ENCODE data around the gene TSPAN10. TPM values are rescaled to one million over a fixed set of nuclear protein-coding genes. Genes with fewer than 3 reads are reported as not detected.

TSPAN10 gene
- total RNA-seq, 1 donor from 2014 or later = 3.0 TPM

GRCh38 chr17:81646869-81647600 is 10.0 kb downstream of the TSPAN10 start:
- Mint-ChIP-seq H3K4me1 (ENCODE audit: unreplicated experiment) (peaks cover 4% of the 10 kb centered on the region), H3K36me3 (no peaks in the 10 kb centered on the region), H3K27me3 (peaks cover 6% of the 10 kb centered on the region), H3K9me3 (no peaks in the 10 kb centered on the region), H3K27ac (no peak overlapping the region), H3K4me3 (no peak overlapping the region)
- DNase-seq (ENCODE audit: extremely low spot score, unreplicated experiment) = no peak
- no peak for TF ChIP-seq CTCF (conservative IDR thresholded peaks at IDR 0.05)

GRCh38 chr17:81647640-81648012 is 10.6 kb downstream of the TSPAN10 start:
- peaks cover 6% of the 10 kb centered on the region for H3K27me3 Mint-ChIP-seq
- H3K4me1 Mint-ChIP-seq (ENCODE audit: unreplicated experiment) = peaks cover 4% of the 10 kb centered on the region
- no peak for DNase-seq (ENCODE audit: extremely low spot score, unreplicated experiment)
- H3K4me3 Mint-ChIP-seq = no peak overlapping the region
- no peak overlapping the region for H3K27ac Mint-ChIP-seq
- H3K36me3 Mint-ChIP-seq = no peaks in the 10 kb centered on the region
- H3K9me3 Mint-ChIP-seq = no peaks in the 10 kb centered on the region
- TF ChIP-seq CTCF (conservative IDR thresholded peaks at IDR 0.05) = no peak

DNA sequence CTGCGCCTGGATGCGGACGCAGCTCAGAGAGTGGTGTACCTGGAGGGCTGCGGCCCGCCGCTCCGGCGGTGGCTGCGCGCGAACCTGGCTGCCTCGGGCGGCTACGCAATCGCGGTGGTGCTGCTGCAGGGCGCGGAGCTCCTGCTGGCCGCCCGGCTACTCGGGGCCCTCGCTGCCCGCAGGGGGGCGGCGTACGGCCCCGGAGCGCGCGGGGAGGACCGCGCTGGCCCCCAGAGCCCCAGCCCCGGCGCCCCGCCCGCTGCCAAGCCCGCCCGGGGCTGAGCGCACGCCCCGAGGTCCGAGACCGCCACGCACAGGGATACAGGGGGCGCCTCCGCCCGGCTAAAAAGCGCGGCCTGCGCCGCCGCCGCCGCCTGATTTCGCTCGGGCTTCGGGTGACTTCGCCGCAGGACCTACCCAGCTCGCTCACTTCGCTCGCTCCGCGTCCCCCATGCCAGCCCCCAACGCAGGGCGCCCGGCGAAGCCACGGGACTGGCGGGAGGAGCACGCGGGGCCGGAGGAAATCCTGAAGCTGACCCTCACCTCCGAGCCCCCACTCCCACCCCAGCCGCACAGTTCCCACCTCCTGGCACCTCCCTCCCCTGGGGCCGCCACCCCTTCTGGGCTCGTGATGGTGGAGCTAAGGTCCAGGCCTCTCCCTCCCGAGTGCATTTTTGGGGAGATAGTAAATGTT is 11.2 kb downstream of the TSPAN10 start:
- no peaks in the 10 kb centered on the region for H3K9me3 Mint-ChIP-seq
- peaks cover 4% of the 10 kb centered on the region for H3K4me1 Mint-ChIP-seq (ENCODE audit: unreplicated experiment)
- no peaks in the 10 kb centered on the region for H3K36me3 Mint-ChIP-seq
- no peak overlapping the region for H3K4me3 Mint-ChIP-seq
- no peak for DNase-seq (ENCODE audit: extremely low spot score, unreplicated experiment)
- H3K27ac Mint-ChIP-seq = no peak overlapping the region
- TF ChIP-seq CTCF (conservative IDR thresholded peaks at IDR 0.05) = no peak
- peaks cover 6% of the 10 kb centered on the region for H3K27me3 Mint-ChIP-seq

DNA sequence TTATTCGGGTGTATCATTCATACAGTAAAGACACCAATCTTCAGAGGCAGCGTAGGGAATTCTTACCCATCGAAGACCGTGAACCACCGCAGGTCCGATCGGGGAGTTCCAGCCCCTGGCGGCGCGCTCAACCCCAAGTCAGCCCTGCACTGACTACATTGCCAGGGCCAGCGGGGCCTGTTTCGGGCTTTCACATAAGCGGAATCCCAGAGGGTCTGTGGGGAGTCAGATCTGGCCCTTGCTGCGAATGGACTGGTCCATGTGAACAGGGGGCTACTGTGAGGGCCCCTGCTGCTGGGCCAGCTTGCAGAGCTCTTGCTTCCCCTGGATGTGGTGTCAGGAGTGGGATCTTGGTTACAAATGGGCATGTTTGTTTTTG is 11.7 kb downstream of the TSPAN10 start:
- Mint-ChIP-seq H3K4me1 (ENCODE audit: unreplicated experiment) (peaks cover 4% of the 10 kb centered on the region), H3K4me3 (no peak overlapping the region), H3K27me3 (peaks cover 6% of the 10 kb centered on the region), H3K9me3 (no peaks in the 10 kb centered on the region), H3K36me3 (no peaks in the 10 kb centered on the region), H3K27ac (no peak overlapping the region)
- no peak for DNase-seq (ENCODE audit: extremely low spot score, unreplicated experiment)
- no peak for TF ChIP-seq CTCF (conservative IDR thresholded peaks at IDR 0.05)

DNA sequence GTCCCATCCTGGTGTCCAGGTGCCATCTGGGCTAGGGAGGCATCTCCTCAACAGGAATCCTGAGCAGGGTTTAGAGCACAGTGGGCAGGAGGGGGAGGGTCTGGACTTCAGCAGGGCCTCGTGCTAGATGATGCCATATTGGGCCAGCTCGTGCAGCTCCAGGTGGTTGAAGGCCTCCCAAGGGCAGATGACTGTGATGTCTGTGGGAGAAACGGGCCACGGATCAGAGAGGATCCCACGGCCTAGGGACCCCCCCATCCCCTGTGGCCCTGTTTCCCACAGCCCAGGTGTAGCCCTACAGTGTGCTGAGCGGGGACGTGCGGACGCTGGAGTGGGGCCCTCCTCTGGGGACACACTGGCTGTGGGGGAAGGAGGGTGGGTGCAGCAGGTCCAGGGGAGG is 14.0 kb downstream of the TSPAN10 start:
- no peak overlapping the region for H3K4me3 Mint-ChIP-seq
- peaks cover 6% of the 10 kb centered on the region for H3K27me3 Mint-ChIP-seq
- no peak for TF ChIP-seq CTCF (conservative IDR thresholded peaks at IDR 0.05)
- no peaks in the 10 kb centered on the region for H3K9me3 Mint-ChIP-seq
- no peak overlapping the region for H3K27ac Mint-ChIP-seq
- H3K4me1 Mint-ChIP-seq (ENCODE audit: unreplicated experiment) = peaks cover 4% of the 10 kb centered on the region
- H3K36me3 Mint-ChIP-seq = no peaks in the 10 kb centered on the region
- DNase-seq (ENCODE audit: extremely low spot score, unreplicated experiment) = no peak

Data from type B pancreatic cell (in vitro differentiated cells).